ENCODE results near the gene DENND1A. TPM values are rescaled to one million over a fixed set of nuclear protein-coding genes. Genes with fewer than 3 reads are reported as not detected.

DENND1A gene
- total and polyA plus RNA-seq, 12 donors, result 7.3 to 36.7 (median 19.6) TPM

GRCh38 chr9:123605286-123605685 is 324.6 kb downstream of the DENND1A start:
- DNase-seq, result no peak
- TF ChIP-seq, protein P1, sequence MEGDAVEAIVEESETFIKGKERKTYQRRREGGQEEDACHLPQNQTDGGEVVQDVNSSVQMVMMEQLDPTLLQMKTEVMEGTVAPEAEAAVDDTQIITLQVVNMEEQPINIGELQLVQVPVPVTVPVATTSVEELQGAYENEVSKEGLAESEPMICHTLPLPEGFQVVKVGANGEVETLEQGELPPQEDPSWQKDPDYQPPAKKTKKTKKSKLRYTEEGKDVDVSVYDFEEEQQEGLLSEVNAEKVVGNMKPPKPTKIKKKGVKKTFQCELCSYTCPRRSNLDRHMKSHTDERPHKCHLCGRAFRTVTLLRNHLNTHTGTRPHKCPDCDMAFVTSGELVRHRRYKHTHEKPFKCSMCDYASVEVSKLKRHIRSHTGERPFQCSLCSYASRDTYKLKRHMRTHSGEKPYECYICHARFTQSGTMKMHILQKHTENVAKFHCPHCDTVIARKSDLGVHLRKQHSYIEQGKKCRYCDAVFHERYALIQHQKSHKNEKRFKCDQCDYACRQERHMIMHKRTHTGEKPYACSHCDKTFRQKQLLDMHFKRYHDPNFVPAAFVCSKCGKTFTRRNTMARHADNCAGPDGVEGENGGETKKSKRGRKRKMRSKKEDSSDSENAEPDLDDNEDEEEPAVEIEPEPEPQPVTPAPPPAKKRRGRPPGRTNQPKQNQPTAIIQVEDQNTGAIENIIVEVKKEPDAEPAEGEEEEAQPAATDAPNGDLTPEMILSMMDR (IDR thresholded peaks at IDR 0.05), result no peak

GRCh38 chr9:123604861-123605260 is 325.1 kb downstream of the DENND1A start:
- Histone ChIP-seq H3K27me3 (no peaks in the 10 kb centered on the region), H3K27ac (no peak overlapping the region), H3K4me3 (no peak overlapping the region), H3K4me1 (replicated peaks in 1 of 2) (no peaks in the 10 kb centered on the region), H3K9me3 (replicated peaks in 1 of 3) (no peaks in the 10 kb centered on the region), H3K36me3 (replicated peaks in 1 of 2) (no peaks in the 10 kb centered on the region)
- TF ChIP-seq, protein P1 (IDR thresholded peaks at IDR 0.05), result no peak
- no peak for TF ChIP-seq POLR2A (IDR thresholded peaks at IDR 0.05)
- DNase-seq, result no peak
- intact Hi-C loops (cut with DNase I), result loop anchor here in 1 of 2 donors (5.0 kb wide), 1 partner anchor 48 kb away; no protein-coding TSS in a partner anchor
- 63 to 98% (median 86%) methylated on average over 2 to 3 of the region's 3 CpGs for WGBS, 4 donors

More at GRCh38 chr9:123605286-123605685, 324.6 kb downstream of the DENND1A start:
- Histone ChIP-seq H3K36me3 (replicated peaks in 1 of 2) (no peaks in the 10 kb centered on the region), H3K4me1 (replicated peaks in 1 of 2) (no peaks in the 10 kb centered on the region), H3K9me3 (replicated peaks in 1 of 3) (no peaks in the 10 kb centered on the region), H3K27ac (no peak overlapping the region), H3K27me3 (no peaks in the 10 kb centered on the region), H3K4me3 (no peak overlapping the region)
- intact Hi-C loops (cut with DNase I), result loop anchor here in 1 of 2 donors (5.0 kb wide), 1 partner anchor 48 kb away; no protein-coding TSS in a partner anchor
- WGBS, 4 donors, result 76 to 92% (median 86%) methylated on average over 5 of the region's 5 CpGs

DNA sequence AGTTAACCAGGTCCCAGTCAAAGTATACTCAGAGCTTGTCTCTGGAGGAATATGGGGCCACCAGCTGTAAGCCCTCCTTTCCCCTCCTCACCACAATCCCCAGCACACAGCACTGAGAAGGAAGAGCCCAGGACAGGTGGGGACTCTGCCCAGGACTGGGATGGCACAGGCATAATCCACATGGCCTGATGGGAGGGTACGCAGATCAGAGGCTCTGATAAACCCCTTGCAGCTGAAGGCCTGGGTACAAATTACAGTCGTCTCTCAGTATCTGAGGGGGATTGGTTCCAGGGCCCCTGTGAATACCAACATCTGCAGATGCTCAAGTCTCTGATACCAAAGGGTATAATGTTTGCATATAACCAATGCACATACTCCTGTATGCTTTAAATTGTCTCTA is 328.1 kb downstream of the DENND1A start:
- 83 to 94% (median 91%) methylated on average over 2 of the region's 2 CpGs for WGBS, 4 donors
- Histone ChIP-seq H3K27ac (no peak overlapping the region), H3K27me3 (no peaks in the 10 kb centered on the region), H3K9me3 (replicated peaks in 1 of 3) (no peaks in the 10 kb centered on the region), H3K4me1 (replicated peaks in 1 of 2) (no peaks in the 10 kb centered on the region), H3K4me3 (no peak overlapping the region), H3K36me3 (replicated peaks in 1 of 2) (no peaks in the 10 kb centered on the region)
- intact Hi-C loops (cut with DNase I), result no loop called here
- TF ChIP-seq, protein P1 (IDR thresholded peaks at IDR 0.05), result no peak
- no peak for TF ChIP-seq POLR2A (IDR thresholded peaks at IDR 0.05)
- DNase-seq, result no peak

- Histone ChIP-seq H3K36me3 (replicated peaks in 1 of 2) (no peaks in the 10 kb centered on the region), H3K27ac (no peak overlapping the region), H3K4me1 (replicated peaks in 1 of 2) (no peaks in the 10 kb centered on the region), H3K27me3 (no peaks in the 10 kb centered on the region), H3K9me3 (replicated peaks in 1 of 3) (no peaks in the 10 kb centered on the region), H3K4me3 (no peak overlapping the region)
- TF ChIP-seq, protein P1 (IDR thresholded peaks at IDR 0.05), result no peak
- TF ChIP-seq POLR2A (IDR thresholded peaks at IDR 0.05), result no peak
- intact Hi-C loops (cut with DNase I), result no loop called here
- DNase-seq, result no peak
- WGBS, 4 donors, result 96 to 97% (median 96%) methylated on average over 7 of the region's 7 CpGs
These were observed 330.1 kb downstream of the DENND1A start for GRCh38 chr9:123599781-123600180.

All from adrenal gland (tissue), 12 donors.